GM21825 (cell line): ENCODE measurements around the gene DNAH14.
A peak's percentile ranks its signal among the peaks of the same experiment; 100 is the strongest.

ENCODE experiments used
- ATAC-seq: cut with Tn5 transposase; IDR thresholded peaks from one replicate; pipeline ENCODE4 v1.9.1; 2021; ENCODE audit warnings: mild to moderate bottlenecking, moderate library complexity; ENCODE audit not compliant: unreplicated experiment

The DNAH14 gene

GRCh38 chr1:225424562-225425200 lies 495.2 kb downstream of the DNAH14 start:
- ATAC-seq: no peak

GRCh38 chr1:225425201-225425786 lies 495.8 kb downstream of the DNAH14 start:
- ATAC-seq: no peak

GRCh38 chr1:225426395-225427234 lies 497.1 kb downstream of the DNAH14 start:
- ATAC-seq: no peak

- ATAC-seq: peak; percentile 17
Observed at GRCh38 chr1:225427235-225428067, 498.0 kb downstream of the DNAH14 start, which contains the start of gene LBR. Gene LBR (minus strand): TSS chr1:225428038. CDS start chr1:225424075, 3,963 bp downstream.

- peak; percentile 90 for ATAC-seq
Observed at GRCh38 chr1:225428068-225428880, 498.8 kb downstream of the DNAH14 start.

GRCh38 chr1:225428881-225429455 lies 499.5 kb downstream of the DNAH14 start:
- ATAC-seq: no peak

GRCh38 chr1:225430301-225430700 lies 500.8 kb downstream of the DNAH14 start:
- ATAC-seq: no peak

- ATAC-seq: no peak
Observed at GRCh38 chr1:225431081-225431863, 501.8 kb downstream of the DNAH14 start.

GRCh38 chr1:225434046-225434445 lies 504.6 kb downstream of the DNAH14 start:
- ATAC-seq: no peak

GRCh38 chr1:225435076-225435475 lies 505.6 kb downstream of the DNAH14 start:
- ATAC-seq: no peak

- peak; percentile 23 for ATAC-seq
Observed at GRCh38 chr1:225435487-225435886, 506.0 kb downstream of the DNAH14 start.

- ATAC-seq: peak; percentile 69
Observed at GRCh38 chr1:225435957-225436392, 506.5 kb downstream of the DNAH14 start.

GRCh38 chr1:225437710-225438437 lies 508.4 kb downstream of the DNAH14 start:
- ATAC-seq: no peak

GRCh38 chr1:225440380-225441221 lies 511.1 kb downstream of the DNAH14 start:
- ATAC-seq: no peak

GRCh38 chr1:225441314-225442122 lies 512.0 kb downstream of the DNAH14 start:
- ATAC-seq: peak; percentile 29

- ATAC-seq: no peak
Observed at GRCh38 chr1:225442123-225442505, 512.6 kb downstream of the DNAH14 start.
